Endothelial cell (in vitro differentiated cells): ENCODE results near the gene CTNND2. TPM values are rescaled to one million over a fixed set of nuclear protein-coding genes. Genes with fewer than 3 reads are reported as not detected.

Source experiments
- DNase-seq: peaks from one replicate; pipeline ENCODE4 v3.0.0; 2021; ENCODE audit warnings: low spot score
- H3K27ac Mint-ChIP-seq: one replicate; pipeline ENCODE4 v1.8.0; 2021; ENCODE audit warnings: mixed read lengths, inconsistent platforms; ENCODE audit not compliant: unreplicated experiment
- H3K27me3 Mint-ChIP-seq: one replicate; pipeline ENCODE4 v1.8.0; 2021; ENCODE audit warnings: mild to moderate bottlenecking, moderate library complexity, mixed read lengths, inconsistent platforms; ENCODE audit not compliant: unreplicated experiment
- H3K36me3 Mint-ChIP-seq: one replicate; pipeline ENCODE4 v1.8.0; 2021; ENCODE audit warnings: mild to moderate bottlenecking, low read depth, mixed read lengths, inconsistent platforms; ENCODE audit not compliant: unreplicated experiment
- H3K4me1 Mint-ChIP-seq: one replicate; pipeline ENCODE4 v1.8.0; 2021; ENCODE audit warnings: mild to moderate bottlenecking, mixed read lengths, inconsistent platforms; ENCODE audit not compliant: unreplicated experiment
- H3K4me3 Mint-ChIP-seq: one replicate; pipeline ENCODE4 v1.8.0; 2021; ENCODE audit warnings: mild to moderate bottlenecking, mixed read lengths, inconsistent platforms; ENCODE audit not compliant: unreplicated experiment
- H3K9me3 Mint-ChIP-seq: one replicate; pipeline ENCODE4 v1.8.0; 2021; ENCODE audit warnings: mixed read lengths, inconsistent platforms; ENCODE audit not compliant: unreplicated experiment
- total RNA-seq: library from RNA; stranded (reverse); fragmentation: NEBNext Ultra II Directional; extraction: Animal tissue kit (Norgen Biotek cat#: 25700); gene quantifications from one replicate; pipeline ENCODE4 v1.2.1, GENCODE V29; 2021; ENCODE audit not compliant: unreplicated experiment
- TF ChIP-seq, protein P1 (sequence below): fragments of 200-600 bp; sonication (generic); IDR thresholded peaks from one replicate; pipeline ENCODE4 v1.5.0; 2021; ENCODE audit warnings: antibody characterized with exemption; ENCODE audit not compliant: unreplicated experiment

CTNND2 gene
- total RNA-seq, 1 donor from 2014 or later = 3.6 TPM

DNA sequence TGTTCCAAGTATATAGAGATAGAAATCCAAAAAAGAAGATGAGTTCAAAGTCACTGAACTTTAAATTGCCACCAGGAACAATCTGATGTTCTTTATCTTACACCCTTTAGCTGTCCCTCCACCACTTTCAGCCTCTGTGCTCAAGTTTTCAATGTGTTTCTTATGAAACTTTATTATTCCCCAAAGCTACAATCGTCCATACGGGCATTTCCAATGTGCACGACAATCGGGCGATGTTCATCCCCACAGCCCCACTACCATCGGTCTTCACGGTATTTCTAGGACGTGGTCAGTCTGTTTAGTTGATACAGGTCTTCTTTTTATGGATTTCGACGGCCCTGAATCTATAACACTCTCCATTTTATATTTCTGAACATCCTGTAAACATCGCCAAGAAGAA lies 904.5 kb downstream of the CTNND2 start:
- H3K4me3 Mint-ChIP-seq = no peak overlapping the region
- H3K27me3 Mint-ChIP-seq = peaks cover 1% of the 10 kb centered on the region
- no peak for DNase-seq
- no peak overlapping the region for H3K27ac Mint-ChIP-seq
- no peaks in the 10 kb centered on the region for H3K9me3 Mint-ChIP-seq
- no peaks in the 10 kb centered on the region for H3K4me1 Mint-ChIP-seq
- TF ChIP-seq, protein P1, sequence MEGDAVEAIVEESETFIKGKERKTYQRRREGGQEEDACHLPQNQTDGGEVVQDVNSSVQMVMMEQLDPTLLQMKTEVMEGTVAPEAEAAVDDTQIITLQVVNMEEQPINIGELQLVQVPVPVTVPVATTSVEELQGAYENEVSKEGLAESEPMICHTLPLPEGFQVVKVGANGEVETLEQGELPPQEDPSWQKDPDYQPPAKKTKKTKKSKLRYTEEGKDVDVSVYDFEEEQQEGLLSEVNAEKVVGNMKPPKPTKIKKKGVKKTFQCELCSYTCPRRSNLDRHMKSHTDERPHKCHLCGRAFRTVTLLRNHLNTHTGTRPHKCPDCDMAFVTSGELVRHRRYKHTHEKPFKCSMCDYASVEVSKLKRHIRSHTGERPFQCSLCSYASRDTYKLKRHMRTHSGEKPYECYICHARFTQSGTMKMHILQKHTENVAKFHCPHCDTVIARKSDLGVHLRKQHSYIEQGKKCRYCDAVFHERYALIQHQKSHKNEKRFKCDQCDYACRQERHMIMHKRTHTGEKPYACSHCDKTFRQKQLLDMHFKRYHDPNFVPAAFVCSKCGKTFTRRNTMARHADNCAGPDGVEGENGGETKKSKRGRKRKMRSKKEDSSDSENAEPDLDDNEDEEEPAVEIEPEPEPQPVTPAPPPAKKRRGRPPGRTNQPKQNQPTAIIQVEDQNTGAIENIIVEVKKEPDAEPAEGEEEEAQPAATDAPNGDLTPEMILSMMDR = no peak
- no peaks in the 10 kb centered on the region for H3K36me3 Mint-ChIP-seq

- no peak for DNase-seq
- no peaks in the 10 kb centered on the region for H3K4me1 Mint-ChIP-seq
These were observed 908.4 kb downstream of the CTNND2 start for GRCh38 chr5:10995891-10996290.

GRCh38 chr5:10994091-10994986 lies 909.9 kb downstream of the CTNND2 start:
- H3K9me3 Mint-ChIP-seq = no peaks in the 10 kb centered on the region
- H3K4me3 Mint-ChIP-seq = no peak overlapping the region
- H3K36me3 Mint-ChIP-seq = no peaks in the 10 kb centered on the region
- DNase-seq = no peak
- H3K27ac Mint-ChIP-seq = no peak overlapping the region
- H3K27me3 Mint-ChIP-seq = peaks cover 2% of the 10 kb centered on the region
- H3K4me1 Mint-ChIP-seq = no peaks in the 10 kb centered on the region
- TF ChIP-seq, protein P1 = no peak

More at GRCh38 chr5:10995891-10996290, 908.4 kb downstream of the CTNND2 start:
- no peaks in the 10 kb centered on the region for H3K9me3 Mint-ChIP-seq
- TF ChIP-seq, protein P1 = no peak
- H3K27ac Mint-ChIP-seq = no peak overlapping the region
- H3K4me3 Mint-ChIP-seq = no peak overlapping the region
- H3K36me3 Mint-ChIP-seq = no peaks in the 10 kb centered on the region
- H3K27me3 Mint-ChIP-seq = no peaks in the 10 kb centered on the region

DNA sequence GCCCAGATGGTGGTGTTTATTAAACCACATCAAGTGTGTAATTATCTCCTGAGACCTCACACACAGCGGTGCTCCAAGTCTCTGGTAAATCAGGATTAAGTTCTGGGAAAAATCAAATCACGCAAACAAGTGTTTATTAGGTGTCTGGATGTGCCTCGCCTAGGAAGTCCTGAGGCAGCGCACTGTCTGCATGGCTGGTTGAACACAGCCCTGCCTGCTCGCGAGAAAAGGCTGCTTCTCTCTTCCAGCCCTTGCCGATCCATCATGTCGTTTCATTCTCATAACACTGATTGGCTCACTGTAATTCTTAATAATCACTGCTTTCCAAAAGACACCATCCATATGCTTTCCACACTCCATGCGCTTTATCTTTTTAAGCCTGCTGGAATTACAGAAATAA lies 913.6 kb downstream of the CTNND2 start:
- no peak for DNase-seq
- Mint-ChIP-seq H3K4me1 (peaks cover 9% of the 10 kb centered on the region), H3K36me3 (no peaks in the 10 kb centered on the region), H3K4me3 (no peak overlapping the region), H3K27me3 (peaks cover 2% of the 10 kb centered on the region), H3K27ac (no peak overlapping the region), H3K9me3 (peaks cover 6% of the 10 kb centered on the region)
- TF ChIP-seq, protein P1 = no peak

GRCh38 chr5:10989577-10990263 lies 914.5 kb downstream of the CTNND2 start:
- Mint-ChIP-seq H3K9me3 (peaks cover 6% of the 10 kb centered on the region), H3K4me1 (peaks cover 9% of the 10 kb centered on the region), H3K27me3 (peaks cover 2% of the 10 kb centered on the region), H3K36me3 (no peaks in the 10 kb centered on the region), H3K27ac (no peak overlapping the region), H3K4me3 (no peak overlapping the region)
- no peak for DNase-seq
- TF ChIP-seq, protein P1 = no peak
